Measurements from ENCODE around the gene IST1.

GRCh38 chr16:71899171-71899570 is 3.8 kb downstream of the IST1 start:
- TF ChIP-seq, protein P1, sequence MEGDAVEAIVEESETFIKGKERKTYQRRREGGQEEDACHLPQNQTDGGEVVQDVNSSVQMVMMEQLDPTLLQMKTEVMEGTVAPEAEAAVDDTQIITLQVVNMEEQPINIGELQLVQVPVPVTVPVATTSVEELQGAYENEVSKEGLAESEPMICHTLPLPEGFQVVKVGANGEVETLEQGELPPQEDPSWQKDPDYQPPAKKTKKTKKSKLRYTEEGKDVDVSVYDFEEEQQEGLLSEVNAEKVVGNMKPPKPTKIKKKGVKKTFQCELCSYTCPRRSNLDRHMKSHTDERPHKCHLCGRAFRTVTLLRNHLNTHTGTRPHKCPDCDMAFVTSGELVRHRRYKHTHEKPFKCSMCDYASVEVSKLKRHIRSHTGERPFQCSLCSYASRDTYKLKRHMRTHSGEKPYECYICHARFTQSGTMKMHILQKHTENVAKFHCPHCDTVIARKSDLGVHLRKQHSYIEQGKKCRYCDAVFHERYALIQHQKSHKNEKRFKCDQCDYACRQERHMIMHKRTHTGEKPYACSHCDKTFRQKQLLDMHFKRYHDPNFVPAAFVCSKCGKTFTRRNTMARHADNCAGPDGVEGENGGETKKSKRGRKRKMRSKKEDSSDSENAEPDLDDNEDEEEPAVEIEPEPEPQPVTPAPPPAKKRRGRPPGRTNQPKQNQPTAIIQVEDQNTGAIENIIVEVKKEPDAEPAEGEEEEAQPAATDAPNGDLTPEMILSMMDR (IDR thresholded peaks at IDR 0.05; ENCODE audit: low read depth, low read length, missing input control): no peak
- TF ChIP-seq FOXA1 (IDR thresholded peaks at IDR 0.05) (no peak), NR2F2 (IDR thresholded peaks at IDR 0.05) (no peak), YY1 (IDR thresholded peaks at IDR 0.05) (no peak), RAD21 (IDR thresholded peaks at IDR 0.05) (no peak), MAX (IDR thresholded peaks at IDR 0.05) (no peak)
